T47D (cell line): Measurements from ENCODE around the gene MAP3K5.
"Not testable (repeated sequence)": the region's sequence is repeated elsewhere in the genome, so short reads cannot be mapped to it uniquely, and the experiment has no call there.

ENCODE experiments used
- DNase-seq, 2 experiments: peaks; one replicate each; pipeline versions ENCODE4 v3.0.0 to v3.0.0-alpha.2; 2011 to 2012; ENCODE audit warnings: low read depth in 1 of 2, low spot score in 1 of 2
- JUND ChIP-seq: IDR thresholded peaks from 2 replicates; pipeline ENCODE4 v1.6.1; 2012; ENCODE audit warnings: low read depth
- in situ Hi-C: cut with HindIII; loops from 2 replicates; pipeline ENCODE4 v1.10.0; 2016; ENCODE audit warnings: low sequenced_read_pairs, low pct_unique_long_range_greater_than_20kb

MAP3K5 gene

GRCh38 chr6:136716917-136717715 lies 75.2 kb downstream of the MAP3K5 start:
- TF ChIP-seq JUND, result no peak
- in situ Hi-C loops, result no loop called here
- DNase-seq, result no peak

- in situ Hi-C loops, result not testable (repeated sequence)
Observed at GRCh38 chr6:136712642-136713041, 79.6 kb downstream of the MAP3K5 start.

DNA sequence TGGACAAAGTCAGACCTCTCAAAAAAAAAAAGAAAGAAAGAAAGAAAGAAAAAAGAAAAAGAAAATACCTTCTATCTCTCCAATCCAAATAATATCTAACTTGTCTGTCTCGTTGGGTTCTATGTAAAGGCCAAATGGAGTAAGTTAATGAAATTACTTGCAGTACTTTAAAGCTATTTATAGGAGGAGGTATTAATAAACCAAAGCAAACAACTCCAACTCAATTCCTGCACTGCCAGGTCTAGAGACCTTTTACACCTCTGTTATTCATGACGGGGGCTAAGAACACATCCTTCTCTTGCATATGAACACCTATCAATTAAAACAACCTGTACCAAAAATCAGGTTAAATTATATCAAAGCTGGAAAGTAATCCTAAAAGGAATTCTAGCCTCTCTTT lies 80.6 kb downstream of the MAP3K5 start:
- in situ Hi-C loops, result no loop called here
- TF ChIP-seq JUND, result no peak
- no peak for DNase-seq

More at GRCh38 chr6:136712642-136713041, 79.6 kb downstream of the MAP3K5 start:
- DNase-seq, result not testable (repeated sequence)

GRCh38 chr6:136710877-136711552 lies 81.3 kb downstream of the MAP3K5 start:
- TF ChIP-seq JUND, result no peak
- in situ Hi-C loops, result no loop called here
- no peak for DNase-seq

DNA sequence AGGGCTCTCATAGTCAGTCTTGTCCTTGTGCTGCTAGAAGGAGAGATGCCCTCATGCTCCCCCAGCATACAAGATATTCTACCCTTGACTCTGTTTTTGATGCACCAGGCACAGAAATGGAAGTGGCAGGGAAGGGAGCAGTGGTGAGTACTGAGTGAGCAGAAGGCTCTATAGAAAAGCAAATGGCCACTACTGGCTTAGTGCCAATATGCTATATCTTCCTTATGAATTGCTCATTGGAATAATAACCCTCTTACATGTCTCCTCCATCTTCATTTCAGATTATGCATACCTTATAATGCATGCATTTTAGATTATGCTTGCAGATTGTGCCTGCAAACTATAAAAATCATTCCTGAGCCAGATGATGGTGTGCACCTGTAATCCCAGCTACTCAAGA lies 82.8 kb downstream of the MAP3K5 start:
- in situ Hi-C loops, result no loop called here
- DNase-seq, result no peak
- TF ChIP-seq JUND, result no peak

GRCh38 chr6:136706430-136706829 lies 85.8 kb downstream of the MAP3K5 start:
- TF ChIP-seq JUND, result no peak
- in situ Hi-C loops, result no loop called here
- DNase-seq, result no peak

DNA sequence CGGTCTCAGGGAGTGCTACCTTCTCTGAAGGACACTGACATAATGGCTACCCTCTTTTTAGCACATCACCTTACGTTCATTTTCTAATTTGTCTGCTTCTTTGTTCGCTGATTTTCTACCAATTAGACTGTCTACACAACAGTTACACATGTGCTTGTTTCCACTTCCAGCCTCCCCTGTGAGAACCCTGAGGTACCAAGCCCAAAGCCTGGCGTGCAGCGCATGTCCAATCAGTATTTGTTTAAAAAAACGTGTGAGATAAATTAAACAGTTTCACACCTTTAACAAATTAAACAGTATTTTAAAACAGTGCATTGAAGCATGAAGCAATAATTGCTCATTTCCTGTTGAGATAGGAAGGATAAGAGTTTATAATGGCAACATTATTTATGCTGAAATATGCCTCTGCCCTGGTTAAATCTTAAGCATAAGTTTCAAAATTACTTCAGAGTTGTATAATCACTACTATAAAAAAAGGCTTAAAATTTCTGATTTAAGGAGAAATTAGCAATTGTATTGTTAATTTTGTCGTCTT lies 88.9 kb downstream of the MAP3K5 start:
- DNase-seq, result no peak
- in situ Hi-C loops, result no loop called here
- TF ChIP-seq JUND, result no peak

GRCh38 chr6:136701045-136701444 lies 91.2 kb downstream of the MAP3K5 start:
- no peak for TF ChIP-seq JUND
- in situ Hi-C loops, result no loop called here

DNA sequence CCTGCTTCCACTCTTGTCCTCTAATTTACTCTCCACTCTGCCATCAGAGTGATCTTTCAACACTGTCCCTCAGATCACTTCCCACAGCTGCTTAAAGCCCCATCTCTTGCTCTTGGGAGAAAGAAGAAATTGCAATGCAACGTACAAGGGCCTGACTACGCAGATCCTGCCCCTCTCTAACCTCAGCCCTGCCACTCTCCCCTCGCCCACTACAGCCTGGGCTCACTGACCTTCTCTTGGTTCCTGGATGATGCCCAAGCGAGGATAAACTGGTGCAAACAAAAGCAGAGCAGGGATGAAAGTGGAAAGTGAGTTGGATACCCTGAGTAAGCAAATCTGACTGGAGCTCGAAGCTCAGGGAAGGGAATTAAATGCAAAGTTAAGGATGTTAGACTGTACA lies 92.9 kb downstream of the MAP3K5 start:
- DNase-seq, result no peak
- no peak for TF ChIP-seq JUND
- in situ Hi-C loops, result no loop called here

More at GRCh38 chr6:136701045-136701444, 91.2 kb downstream of the MAP3K5 start:
- DNase-seq, result no peak

- DNase-seq, result peak in 1 of 2 experiments; percentile 68
- no peak for TF ChIP-seq JUND
- in situ Hi-C loops, result no loop called here
Observed at GRCh38 chr6:136696783-136697364, 95.4 kb downstream of the MAP3K5 start.

GRCh38 chr6:136696238-136696637 lies 96.0 kb downstream of the MAP3K5 start:
- DNase-seq, result peak in 1 of 2 experiments; percentile 5
- in situ Hi-C loops, result no loop called here
- no peak for TF ChIP-seq JUND

DNA sequence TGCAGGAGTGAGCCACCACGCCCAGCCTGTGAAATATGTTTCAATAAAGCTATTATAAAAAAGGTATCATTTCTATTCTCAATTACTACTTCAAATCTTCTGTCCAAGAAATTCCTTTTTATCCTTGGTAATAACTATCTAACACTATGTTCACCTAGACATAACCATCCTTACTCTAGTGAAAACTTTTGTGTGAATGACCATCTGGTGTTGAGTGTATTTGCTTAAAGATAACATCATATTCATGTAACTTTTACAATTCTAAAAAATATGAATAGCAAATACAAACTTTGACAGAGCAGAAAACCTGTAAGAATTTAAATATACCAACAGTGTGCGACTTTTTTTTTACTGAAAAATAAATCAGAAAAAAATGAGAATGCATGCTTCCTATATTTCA lies 96.9 kb downstream of the MAP3K5 start:
- in situ Hi-C loops, result no loop called here

DNA sequence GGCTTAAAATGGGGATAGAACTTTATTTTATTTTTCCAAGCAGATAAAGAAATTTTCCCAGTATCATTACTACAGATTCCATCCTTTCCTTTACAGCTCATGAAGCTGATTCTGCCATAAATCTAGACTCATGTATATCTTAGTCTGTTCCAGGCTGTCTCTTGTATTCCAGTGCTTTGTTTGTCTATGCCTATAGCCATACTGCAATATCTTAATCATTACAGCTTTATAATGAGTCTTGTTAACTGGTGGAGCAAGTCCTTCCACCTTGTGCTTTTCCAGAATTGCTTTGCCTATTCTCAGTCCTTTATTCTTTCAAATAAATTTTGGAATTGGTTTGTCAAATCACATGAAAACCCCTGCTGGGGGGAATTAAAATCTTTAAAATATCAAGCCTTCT lies 99.2 kb downstream of the MAP3K5 start:
- no peak for TF ChIP-seq JUND
- in situ Hi-C loops, result no loop called here
- peak in 1 of 2 experiments; percentile 10 for DNase-seq

More for the DNA sequence above, 96.9 kb downstream of the MAP3K5 start:
- no peak for DNase-seq
- no peak for TF ChIP-seq JUND

- DNase-seq, in situ Hi-C loops: not testable (repeated sequence)
Observed at GRCh38 chr6:136687894-136688293, 104.4 kb downstream of the MAP3K5 start.
